HG03060 (cell line): Measurements from ENCODE around the gene KCNJ16.

ENCODE experiments used
- ATAC-seq: cut with Tn5 transposase; IDR thresholded peaks from one replicate; pipeline ENCODE4 v1.9.1; 2021; ENCODE audit warnings: low read depth, moderate number of reproducible peaks; ENCODE audit not compliant: unreplicated experiment

KCNJ16 gene

GRCh38 chr17:70067134-70067533, 7.9 kb upstream of the KCNJ16 start:
- ATAC-seq, result no peak

DNA sequence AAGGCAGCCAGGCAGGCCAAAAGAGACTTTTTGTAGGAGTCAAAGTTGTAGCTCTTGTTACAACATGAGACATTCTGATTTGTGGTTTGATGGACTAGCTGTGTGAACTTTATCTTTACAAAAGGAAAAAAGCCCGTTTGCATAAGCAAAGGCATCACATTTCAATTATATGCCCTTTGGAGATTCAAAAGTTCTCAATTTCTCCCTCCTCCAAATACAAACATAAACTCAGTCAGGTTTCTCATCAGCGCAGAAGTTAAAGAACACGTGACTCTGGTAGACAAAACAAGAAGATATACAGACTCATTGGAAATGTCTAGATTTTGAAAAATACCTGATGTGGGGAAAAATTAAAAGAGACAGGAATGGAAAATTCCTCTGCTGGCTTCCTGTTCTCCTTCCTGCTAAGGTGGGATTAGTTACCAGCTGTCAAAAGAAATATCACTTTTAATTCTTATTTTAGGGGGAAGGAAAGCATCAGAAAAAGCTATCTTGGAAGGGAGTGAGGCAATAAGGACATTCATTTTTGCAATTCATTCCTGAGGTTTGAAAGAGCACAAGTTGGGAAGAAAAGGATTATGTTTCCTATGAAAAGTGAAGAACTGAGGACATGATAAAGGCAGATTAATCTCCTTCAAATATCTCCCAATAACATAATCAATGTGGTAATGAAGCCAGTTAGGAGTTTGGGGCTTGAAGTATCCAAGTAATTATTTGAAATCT, 4.6 kb upstream of the KCNJ16 start:
- no peak for ATAC-seq

DNA sequence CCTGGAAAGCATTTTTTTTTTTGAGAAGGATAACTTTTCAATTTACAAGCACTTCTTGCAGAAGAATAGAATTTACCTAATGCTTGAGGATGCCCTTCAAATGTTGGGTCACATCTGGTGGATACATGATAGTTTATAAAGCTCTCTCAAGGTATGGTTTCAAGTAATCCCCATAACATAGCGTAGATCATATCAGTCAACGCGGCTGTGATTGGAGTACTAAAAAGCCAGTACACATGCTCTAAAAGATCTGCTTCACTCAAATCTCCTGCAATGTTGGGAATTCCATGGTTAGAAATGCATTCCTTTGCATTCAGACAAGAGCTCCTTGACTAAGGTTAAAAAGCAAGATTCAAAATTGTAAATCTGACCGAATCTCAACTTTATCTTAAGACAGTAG, 3.9 kb upstream of the KCNJ16 start:
- ATAC-seq, result no peak

GRCh38 chr17:70071620-70072019, 3.4 kb upstream of the KCNJ16 start:
- ATAC-seq, result no peak

DNA sequence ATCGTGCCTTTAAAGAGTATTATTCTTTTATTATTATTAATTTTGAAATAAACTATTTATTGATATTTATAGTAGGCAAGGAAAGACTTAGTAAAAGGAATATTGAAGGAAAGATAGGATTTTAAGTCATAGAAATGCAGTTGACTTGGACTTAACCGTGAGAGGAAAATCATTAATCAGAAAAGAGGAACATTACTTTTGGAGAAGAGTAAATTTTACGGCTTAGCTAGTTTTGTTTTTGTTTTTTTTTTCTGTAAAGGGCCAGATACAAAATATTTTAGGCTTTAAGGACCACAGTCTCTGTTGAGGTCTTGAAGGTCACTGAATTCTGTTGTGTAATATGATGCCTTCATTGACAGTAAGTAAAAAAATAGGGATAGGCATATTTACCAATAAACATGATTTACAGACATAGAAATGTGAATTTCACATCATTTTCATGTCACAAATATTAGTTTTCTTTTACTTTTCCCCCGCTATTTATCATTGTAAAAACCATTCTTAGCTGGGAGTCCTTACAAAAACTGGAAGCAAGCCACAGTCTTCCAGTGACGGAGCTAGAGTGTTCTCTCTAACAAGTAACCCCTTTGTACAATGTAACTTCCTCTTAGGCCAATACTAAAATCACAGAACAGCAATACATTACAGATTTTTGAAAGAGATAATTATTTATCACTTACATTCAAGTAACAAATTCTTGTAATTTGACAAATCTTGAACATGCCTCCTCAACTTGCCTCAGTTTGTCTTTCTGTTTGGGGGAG, 2.3 kb upstream of the KCNJ16 start:
- ATAC-seq, result no peak

GRCh38 chr17:70073310-70073709, 1.7 kb upstream of the KCNJ16 start:
- no peak for ATAC-seq

- ATAC-seq, result no peak
Observed at GRCh38 chr17:70073799-70074198, 1.2 kb upstream of the KCNJ16 start.

DNA sequence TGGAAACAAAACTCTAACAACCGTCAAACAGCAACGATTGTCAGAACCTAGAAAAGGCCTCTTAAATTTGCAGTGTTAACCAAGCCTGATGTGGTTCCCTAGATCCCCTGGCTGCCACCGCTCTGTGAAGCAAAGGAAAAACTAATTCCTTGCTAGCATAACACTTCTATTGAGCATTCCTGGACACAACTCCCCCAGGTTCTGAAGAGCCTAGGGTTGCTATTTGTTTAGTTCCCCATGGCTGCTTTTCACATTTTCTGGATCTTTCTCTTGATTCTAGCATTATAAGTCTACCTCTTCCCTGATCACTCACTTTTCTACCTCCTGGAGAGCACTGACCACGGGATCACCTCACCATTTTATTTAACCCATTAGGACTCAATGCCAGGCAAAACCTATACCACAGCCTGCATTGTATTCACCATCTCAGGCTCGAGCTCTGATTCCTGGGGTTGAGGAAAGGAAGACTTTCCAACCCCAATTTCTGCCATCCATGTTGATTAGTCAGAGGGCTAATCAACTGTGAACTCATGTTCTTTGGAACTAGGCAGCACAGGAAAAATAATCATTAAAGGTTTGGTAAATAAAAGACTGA, 692 bp upstream of the KCNJ16 start:
- ATAC-seq, result no peak

DNA sequence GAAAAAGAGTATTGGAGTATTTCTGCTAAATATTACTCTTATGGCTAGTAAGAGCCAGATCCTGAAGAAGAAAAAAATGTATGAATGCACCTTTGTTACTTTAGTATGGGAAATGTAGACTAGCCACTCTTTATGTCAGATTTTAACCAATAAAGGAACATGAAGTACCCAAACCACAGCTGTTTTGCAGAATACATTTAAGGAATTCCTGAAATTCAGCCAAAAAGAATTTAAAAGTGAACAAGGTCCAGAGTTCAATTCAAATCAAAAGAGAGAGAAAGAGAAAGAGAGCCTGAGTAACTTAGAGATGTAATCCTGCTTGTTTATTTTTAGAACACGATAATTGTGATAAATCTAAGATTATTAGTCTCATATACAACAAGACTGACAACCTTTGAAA, 1.2 kb downstream of the KCNJ16 start:
- no peak for ATAC-seq

DNA sequence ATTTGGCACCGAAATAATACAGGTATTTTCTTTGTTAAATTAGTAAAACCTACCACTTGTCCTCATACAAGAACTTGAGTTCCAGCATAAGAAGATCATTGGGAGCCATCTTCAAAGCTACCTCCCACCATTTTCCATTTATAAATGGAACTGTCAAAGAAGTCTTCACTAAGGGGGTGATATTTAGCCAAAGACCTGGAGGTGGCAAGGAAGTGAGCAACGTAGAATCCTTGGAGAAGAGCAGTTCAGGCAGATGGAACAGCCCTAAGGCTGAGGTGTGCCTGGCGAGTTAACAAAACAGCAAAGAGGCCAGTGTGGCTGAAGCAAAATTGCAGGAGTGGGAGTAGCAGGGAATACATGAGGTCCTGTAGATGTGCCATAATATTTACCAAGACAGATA, 1.8 kb downstream of the KCNJ16 start:
- no peak for ATAC-seq

DNA sequence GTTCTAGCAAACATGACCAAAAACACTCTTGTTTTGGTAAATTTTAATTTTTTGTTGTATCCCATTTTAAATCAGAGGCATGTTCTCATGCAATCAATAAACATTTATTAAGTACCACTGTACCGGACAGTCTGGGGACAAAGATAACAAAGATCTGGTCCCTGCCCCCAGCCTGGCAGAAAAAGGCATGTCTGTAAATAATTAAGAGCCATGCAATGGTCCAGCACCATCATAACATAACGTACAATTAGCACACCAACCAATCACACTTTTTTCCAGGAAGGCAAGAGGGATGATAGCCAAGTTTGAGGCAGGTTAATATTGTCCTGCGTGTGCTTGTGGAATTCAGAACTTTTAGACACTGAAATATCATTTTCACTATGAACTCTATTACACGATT, 3.5 kb downstream of the KCNJ16 start:
- no peak for ATAC-seq

DNA sequence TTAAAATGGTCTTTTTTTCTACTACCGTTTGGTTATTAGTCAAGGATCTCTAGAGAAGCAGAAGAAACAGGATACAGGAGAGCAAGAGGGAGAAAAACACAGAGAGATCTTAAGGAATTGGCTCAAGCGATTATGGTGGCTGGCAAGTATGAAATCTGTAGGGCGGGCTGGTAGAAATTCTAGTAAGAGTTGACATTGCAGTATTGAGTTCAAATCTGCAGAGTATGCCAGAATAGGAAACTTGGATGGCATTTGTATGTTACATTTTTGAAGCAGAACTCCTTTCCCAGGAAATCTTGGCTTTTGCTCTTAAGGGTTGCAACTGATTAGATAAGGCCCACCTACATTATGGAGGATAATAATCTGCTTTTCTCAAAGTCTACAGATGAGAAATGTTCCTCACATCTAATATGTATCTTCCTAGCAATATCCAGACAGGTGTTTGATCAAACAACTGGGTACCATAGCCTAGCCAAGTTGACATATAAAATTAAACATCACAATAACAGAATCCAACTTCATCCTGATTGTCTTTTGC, 4.0 kb downstream of the KCNJ16 start:
- no peak for ATAC-seq

GRCh38 chr17:70080541-70081347, 5.7 kb downstream of the KCNJ16 start:
- no peak for ATAC-seq

- no peak for ATAC-seq
Observed at GRCh38 chr17:70081885-70082284, 6.9 kb downstream of the KCNJ16 start.

DNA sequence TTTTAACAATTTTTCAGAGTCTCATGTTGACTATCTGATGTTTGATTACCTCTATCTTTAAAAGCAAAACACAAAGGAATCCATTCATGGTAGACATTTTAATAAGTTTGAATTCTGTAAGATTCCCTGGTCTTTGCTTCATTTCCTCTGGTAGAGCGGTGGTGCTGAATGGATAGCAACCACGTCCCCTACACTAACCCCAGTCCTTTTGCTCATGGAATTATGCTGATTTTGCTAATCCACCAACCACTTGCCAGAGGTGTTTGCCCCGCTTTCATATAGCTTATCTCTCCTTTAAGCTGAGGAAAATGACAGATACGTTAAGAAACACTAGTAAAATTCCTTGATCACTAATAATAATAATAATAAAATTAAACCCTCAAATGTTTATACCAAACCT, 9.5 kb downstream of the KCNJ16 start:
- ATAC-seq, result no peak

DNA sequence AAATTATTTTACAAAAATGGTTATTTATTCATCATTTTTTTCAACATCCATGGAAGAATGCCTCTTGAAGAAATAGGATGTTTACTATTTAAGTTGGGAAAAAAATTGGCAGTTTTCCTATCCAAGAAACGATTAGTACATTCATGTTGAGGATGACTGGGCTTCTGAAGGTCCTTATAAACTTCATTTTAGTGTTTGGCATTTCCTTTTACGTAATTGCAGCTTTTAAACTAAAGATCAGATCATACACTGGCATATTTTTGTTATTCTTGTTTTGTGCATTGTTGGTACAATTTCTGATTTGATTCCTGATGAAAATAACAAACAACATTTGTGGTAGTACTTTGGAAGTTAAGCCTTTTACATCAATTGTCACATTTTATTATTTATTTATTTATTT, 11.5 kb downstream of the KCNJ16 start:
- ATAC-seq, result no peak

DNA sequence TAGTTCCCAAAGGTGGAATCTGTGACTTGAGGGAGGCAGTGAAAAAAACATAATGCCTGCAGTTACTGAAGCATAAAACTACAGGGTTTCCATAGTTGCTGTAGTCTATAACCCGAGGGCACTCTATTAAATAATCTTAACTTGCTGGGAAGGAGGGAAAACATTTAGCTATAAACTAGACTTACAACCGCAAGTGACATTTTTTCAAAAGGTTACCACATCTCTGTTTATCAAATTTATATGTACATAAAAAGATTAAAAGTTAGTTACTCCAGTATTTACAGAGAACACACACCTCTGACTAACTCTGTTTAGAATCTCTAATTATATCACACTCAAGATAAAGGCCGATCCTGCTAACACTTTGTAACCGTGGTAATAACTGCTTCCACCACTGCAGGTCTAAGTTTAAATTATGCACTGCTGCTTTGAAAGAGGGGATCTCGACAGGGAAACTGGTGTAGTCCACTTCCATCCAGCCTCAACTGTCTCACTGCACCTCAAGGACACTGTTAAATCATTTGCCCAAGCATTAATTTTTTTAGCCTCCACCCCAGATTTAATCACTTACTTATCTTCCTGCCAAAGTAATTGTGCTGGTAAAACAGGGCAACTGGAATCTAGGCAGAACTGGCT, 14.6 kb downstream of the KCNJ16 start:
- ATAC-seq, result no peak

DNA sequence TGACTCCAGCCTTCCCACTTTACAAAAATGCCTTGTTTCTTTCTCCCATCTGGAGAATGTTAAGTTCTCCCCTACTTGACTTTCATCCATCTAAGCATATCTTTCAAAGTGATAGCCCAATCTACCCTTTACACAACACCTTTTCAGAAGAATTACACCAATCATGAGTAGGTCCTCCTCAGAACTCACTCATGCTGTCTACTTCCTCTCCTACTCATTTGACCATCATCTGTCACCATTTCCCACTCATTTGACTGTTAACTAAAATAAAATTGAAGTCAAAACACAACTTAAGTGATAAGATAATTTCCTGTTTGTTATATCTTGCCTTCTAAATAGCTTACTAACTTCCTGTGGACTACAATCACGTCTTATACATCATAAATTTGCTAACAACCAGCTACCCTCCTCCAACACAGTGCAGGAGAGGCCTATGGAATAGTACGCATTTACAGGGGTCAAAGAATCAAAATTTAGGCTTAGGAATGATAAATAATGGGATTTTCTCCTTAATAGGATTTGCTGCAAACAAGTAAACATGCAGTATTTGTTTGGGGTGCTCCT, 16.1 kb downstream of the KCNJ16 start:
- ATAC-seq, result no peak

GRCh38 chr17:70091696-70092095, 16.7 kb downstream of the KCNJ16 start:
- no peak for ATAC-seq

GRCh38 chr17:70093163-70093562, 18.1 kb downstream of the KCNJ16 start:
- ATAC-seq, result no peak
